ENCODE results near the gene ZNF70.

- TF ChIP-seq CTCF (IDR thresholded peaks at IDR 0.05; ENCODE audit: poor library complexity), result no peak
- no peak for TF ChIP-seq EZH2phosphoT487 (IDR thresholded peaks at IDR 0.05; ENCODE audit: low read depth, severe bottlenecking, unreplicated experiment)
Measured at GRCh38 chr22:23689414-23689813, 61.5 kb downstream of the ZNF70 start.

Data from hepatocyte (in vitro differentiated cells).